Measurements from ENCODE around the gene SRRM1. TPM values are rescaled to one million over a fixed set of nuclear protein-coding genes. Genes with fewer than 3 reads are reported as not detected.

The SRRM1 gene
- total and polyA plus RNA-seq, 2 of the 8 experiments (the other 6 are each of a cell fraction or from before 2014, with no cell fraction given) = 77.1 to 255 TPM

- no peaks in the 10 kb centered on the region for H3K9me3 ChIP-seq (ENCODE audit: insufficient read depth in 2 of 2, low read depth in 1 of 2, low read length in 1 of 2)
- TF ChIP-seq ATF2 (IDR thresholded peaks at IDR 0.05; ENCODE audit: low read length) (no peak), TBP (IDR thresholded peaks at IDR 0.05; ENCODE audit: low read depth, low read length) (no peak), RAD21 (IDR thresholded peaks at IDR 0.05 in 1 of 2, conservative IDR thresholded peaks at IDR 0.05 in 1 of 2; ENCODE audit: low read depth in 2 of 2, low read length in 2 of 2) (no peak), JUND (IDR thresholded peaks at IDR 0.05; ENCODE audit: low read length) (no peak), CBX5 (IDR thresholded peaks at IDR 0.05; ENCODE audit: low read depth, low read length) (no peak), SRF (IDR thresholded peaks at IDR 0.05; ENCODE audit: low read depth, low read length) (no peak), TCF12 (IDR thresholded peaks at IDR 0.05; ENCODE audit: low read depth, low read length) (no peak), KDM4A (IDR thresholded peaks at IDR 0.05; ENCODE audit: low read depth, low read length, severe bottlenecking) (no peak), CEBPB (IDR thresholded peaks at IDR 0.05; ENCODE audit: low read depth, low read length) (no peak), SIX5 (IDR thresholded peaks at IDR 0.05; ENCODE audit: low read depth, low read length) (no peak), MAX (IDR thresholded peaks at IDR 0.05) (no peak), ATF3 (IDR thresholded peaks at IDR 0.05; ENCODE audit: insufficient read depth, low read depth, low read length) (no peak)
These were observed 48.8 kb upstream of the SRRM1 start for GRCh38 chr1:24594328-24594598.

More at GRCh38 chr1:24594328-24594598, 48.8 kb upstream of the SRRM1 start:
- Histone ChIP-seq H3K9ac (replicated peaks in 1 of 4; ENCODE audit: extremely low read depth in 1 of 4, low read depth in 3 of 4, low read length in 3 of 4) (no peak overlapping the region), H2BK20ac (ENCODE audit: low read length) (peak overlapping the region; percentile 48; the same call in 1 of the 2 replicates), H2BK120ac (replicated peaks; ENCODE audit: low read depth, low read length) (no peak overlapping the region), H4K20me1 (replicated peaks in 1 of 2; ENCODE audit: control insufficient read depth in 1 of 2, insufficient read depth in 2 of 2, low read length in 2 of 2) (no peaks in the 10 kb centered on the region), H2AK5ac (ENCODE audit: low read depth, low read length) (no peak overlapping the region), H3K4me2 (ENCODE audit: insufficient read depth in 1 of 2, low read depth in 2 of 2, low read length in 2 of 2) (no peak overlapping the region), H3K79me2 (ENCODE audit: control insufficient read depth in 1 of 2, insufficient read depth in 2 of 2, low read length in 2 of 2) (no peaks in the 10 kb centered on the region), H3K79me1 (ENCODE audit: low read depth, low read length) (no peaks in the 10 kb centered on the region), H3K23ac (ENCODE audit: insufficient read length) (no peak overlapping the region), H2BK12ac (ENCODE audit: low read depth, low read length) (no peak overlapping the region), H3K36me3 (ENCODE audit: control insufficient read depth in 2 of 4, insufficient read depth in 4 of 4, low read length in 3 of 4) (no peaks in the 10 kb centered on the region), H3K27me3 (replicated peaks in 1 of 4; ENCODE audit: control insufficient read depth in 3 of 4, extremely low read depth in 1 of 4, insufficient read depth in 3 of 4, low read length in 3 of 4) (no peaks in the 10 kb centered on the region), H3K56ac (replicated peaks; ENCODE audit: insufficient read length, low read depth, low read length) (no peak overlapping the region), H4K5ac (ENCODE audit: insufficient read length, low read depth, low read length) (no peak overlapping the region), H3K4me3 (ENCODE audit: extremely low read depth in 1 of 4, insufficient read depth in 2 of 4, low read depth in 3 of 4, low read length in 4 of 4) (no peak overlapping the region), H4K8ac (ENCODE audit: extremely low read depth, insufficient read depth, low read length) (no peak overlapping the region), H3K27ac (ENCODE audit: low read depth, low read length) (no peak overlapping the region), H3K18ac (ENCODE audit: extremely low read depth, low read length) (no peak overlapping the region), H2AFZ (ENCODE audit: low read length) (no peak overlapping the region), H3K4ac (replicated peaks; ENCODE audit: insufficient read length, low read depth, low read length) (no peak overlapping the region), H4K91ac (replicated peaks; ENCODE audit: insufficient read length, low read length) (no peak overlapping the region), H2BK5ac (ENCODE audit: low read depth, low read length) (no peak overlapping the region; the same call in 1 of the 2 replicates), H3K14ac (ENCODE audit: insufficient read length) (no peak overlapping the region), H2BK15ac (ENCODE audit: low read length) (no peak overlapping the region), H3K23me2 (ENCODE audit: low read depth, low read length) (no peaks in the 10 kb centered on the region), H3K4me1 (replicated peaks in 1 of 4; ENCODE audit: control insufficient read depth in 3 of 4, insufficient read depth in 4 of 4, low read length in 3 of 4) (no peaks in the 10 kb centered on the region)
- DNase-seq (ENCODE audit: low read depth in 1 of 2, low spot score in 2 of 2) = no peak
- ChIA-PET POLR2A (ENCODE audit: partially characterized antibody) (no interaction called here), CTCF (ENCODE audit: partially characterized antibody) (interaction anchor here (1.4 to 3.6 kb wide), 2 partner anchors 14 to 203 kb away, joined by 6 to 10 read pairs; no protein-coding TSS in a partner anchor)
- no peak for FAIRE-seq
- WGBS, 2 experiments (ENCODE audit: extremely low coverage in 1 of 2, insufficient coverage in 1 of 2, insufficient read length in 1 of 2, insufficient replicate concordance in 2 of 2, low coverage in 1 of 2, low lambda C conversion rate in 2 of 2, missing lambda C conversion rate in 1 of 2) = 88% methylated on average over 3 of the region's 3 CpGs; no CpG with 5 or more reads in 1 of the 2 experiments

All from H1 (cell line).